HG02943 (cell line): ENCODE measurements around the gene TOMM20.
"Not testable (repeated sequence)": the region's sequence is repeated elsewhere in the genome, so short reads cannot be mapped to it uniquely, and the experiment has no call there.

ENCODE experiments used
- ATAC-seq: cut with Tn5 transposase; IDR thresholded peaks from one replicate; pipeline ENCODE4 v1.9.1; 2021; ENCODE audit warnings: mild to moderate bottlenecking, low read depth, moderate library complexity; ENCODE audit not compliant: unreplicated experiment

The TOMM20 gene

DNA sequence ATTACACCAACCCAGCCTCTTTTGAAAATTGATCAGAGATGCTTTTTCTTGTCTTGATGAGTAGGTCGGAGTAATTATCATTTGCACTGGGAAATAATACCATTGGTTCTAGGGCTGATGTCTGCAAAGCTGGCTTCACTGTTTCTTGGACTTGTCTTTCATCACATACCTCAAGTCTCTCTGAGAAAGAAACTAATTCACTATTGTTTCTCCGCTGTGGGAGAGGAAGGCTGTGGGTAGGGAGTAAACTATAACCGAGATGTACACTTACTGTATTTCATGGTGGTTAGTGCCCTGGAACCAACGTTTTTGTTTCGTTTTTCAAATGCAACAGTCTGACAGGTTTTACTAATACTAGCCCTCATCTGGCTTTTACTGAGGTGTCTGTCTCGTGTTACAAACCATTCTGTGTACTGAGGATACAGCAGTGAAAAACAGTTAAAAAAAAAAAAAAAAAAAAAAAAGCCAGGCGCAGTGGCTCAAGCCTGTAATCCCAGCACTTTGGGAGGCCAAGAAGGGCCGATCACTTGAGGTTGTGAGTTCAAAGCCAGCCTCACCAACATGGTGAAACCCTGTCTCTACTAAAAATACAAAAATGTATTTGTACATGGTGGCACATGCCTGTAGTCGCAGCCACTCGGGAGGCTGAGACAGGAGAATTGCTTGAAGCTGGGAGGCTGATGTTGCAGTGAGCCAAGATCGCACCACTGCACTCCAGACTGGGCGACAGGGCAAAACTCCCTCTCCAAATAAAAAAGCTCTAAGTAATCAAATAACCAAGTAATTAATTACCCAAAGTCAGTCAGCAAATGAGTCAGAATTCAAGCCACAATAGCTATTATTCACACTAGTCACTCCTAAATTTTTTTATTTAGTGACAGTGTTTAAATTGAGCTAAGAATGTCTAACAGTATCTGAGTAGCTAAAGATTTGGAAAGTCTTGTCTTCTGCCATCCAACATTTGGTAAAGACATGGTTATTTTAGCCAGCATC, 23.3 kb downstream of the TOMM20 start:
- peak; percentile 65 for ATAC-seq

DNA sequence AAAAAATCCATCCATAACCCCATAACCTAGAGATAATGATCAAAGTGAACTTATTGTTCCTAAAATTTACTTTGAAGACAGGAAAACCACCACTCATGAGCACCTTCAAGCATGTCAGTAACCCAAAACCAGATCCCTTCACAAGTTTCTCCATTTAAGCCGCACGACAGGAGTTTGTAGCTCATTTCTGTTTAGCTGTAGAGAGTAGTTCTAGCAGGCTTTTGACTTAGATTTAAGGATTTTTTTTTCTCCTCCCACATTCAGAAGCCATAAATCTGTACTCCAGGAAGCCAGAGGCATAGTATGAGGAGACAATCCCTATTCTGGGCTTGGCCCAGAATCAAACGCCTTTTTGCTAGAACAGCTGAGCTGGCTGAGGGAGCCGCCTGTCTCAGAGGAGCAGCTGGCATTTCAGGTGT, 25.6 kb downstream of the TOMM20 start:
- no peak for ATAC-seq

DNA sequence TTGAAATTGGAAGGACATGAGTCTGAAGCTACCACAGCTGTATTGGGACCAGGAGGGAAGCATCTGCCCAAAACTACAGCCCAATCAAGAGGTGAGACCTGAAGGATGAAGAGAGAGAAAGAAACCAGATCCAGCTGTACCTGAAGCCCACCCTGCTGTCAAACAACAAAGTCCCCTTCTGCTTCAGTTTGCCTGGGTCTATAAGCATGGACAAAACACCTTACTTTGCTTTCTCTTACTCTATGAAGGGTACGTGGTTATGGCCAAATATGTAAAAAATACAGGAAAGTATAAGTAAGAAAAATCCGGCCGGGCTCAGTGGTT, 26.4 kb downstream of the TOMM20 start:
- ATAC-seq, result no peak

DNA sequence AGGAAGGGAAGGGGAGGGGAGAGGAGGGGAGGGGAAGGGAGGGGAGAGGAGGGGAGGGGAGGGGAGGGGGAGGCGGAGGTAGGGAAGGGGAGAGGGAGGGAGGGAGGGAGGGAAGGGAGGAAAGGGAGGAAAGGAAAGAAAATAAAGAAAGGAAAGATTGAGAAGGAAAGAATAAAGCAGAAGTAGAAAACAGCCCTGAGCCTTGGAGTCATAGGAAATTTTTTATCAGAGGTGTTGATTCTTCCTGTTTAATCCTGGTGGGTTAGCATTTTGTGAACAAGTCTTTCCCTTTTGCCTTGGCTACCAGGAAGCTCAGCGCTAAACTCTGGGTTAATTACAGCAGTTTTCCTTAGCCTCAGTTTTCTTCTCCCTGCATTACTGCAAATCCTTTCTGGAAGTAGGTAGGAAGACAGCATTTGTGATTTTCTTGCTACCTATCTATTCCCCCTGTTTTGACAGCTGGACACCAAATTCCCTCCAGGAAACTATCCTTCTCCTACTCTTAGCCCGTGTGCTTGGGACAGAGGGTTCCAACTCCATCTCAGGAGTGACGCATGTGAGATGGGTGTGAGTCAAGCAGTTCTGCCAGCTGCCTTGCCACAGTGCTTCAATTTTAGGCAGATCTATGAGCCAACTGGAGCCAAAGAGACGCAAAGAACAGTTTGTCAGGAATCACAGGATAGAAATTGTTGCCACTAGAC, 26.9 kb downstream of the TOMM20 start:
- no peak for ATAC-seq

DNA sequence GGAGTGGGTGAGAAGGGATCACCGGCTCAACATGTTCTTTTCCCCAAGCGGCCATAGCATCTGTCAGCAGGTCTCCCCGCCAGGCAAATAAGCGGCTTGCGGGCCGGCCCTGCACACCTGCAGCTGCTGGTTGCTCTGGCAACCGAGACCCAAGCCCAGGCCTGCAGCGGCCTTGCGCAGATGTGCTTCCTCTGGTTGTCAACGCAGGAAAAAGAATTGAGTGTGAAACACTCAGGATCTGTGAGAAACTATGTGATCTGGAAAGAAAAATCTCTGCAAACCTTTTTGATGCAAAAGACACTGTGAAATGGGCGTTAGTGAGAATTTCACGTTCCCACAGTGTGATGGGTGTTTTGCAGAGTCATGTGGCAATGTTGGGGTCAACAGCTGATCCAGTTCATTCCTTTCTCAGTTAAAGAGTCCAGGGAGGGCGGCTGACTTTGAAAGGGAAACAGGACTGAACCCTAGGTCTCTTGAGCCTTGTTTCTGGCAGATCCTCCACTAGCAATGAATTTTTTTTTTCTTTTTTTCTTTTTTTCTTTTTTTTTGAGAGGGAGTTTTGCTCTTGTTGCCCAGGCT, 28.4 kb downstream of the TOMM20 start:
- no peak for ATAC-seq

DNA sequence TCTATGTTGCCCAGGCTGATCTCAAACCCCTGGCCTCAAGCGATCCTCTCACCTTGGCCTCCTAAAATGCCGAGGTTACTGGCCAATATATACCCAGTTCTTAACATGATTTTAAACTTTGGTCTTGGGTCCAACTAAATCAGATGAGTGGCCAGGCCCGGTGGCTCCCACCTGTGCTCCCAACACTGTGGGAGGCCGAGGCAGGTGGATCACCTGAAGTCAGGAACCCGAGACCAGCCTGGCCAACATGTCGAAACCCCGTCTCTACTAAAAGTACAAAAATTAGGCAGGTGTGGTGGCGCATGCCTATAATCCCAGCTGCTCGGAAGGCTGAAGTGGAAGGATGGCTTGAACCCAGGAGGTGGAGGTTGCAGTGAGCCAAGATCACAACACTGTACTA, 29.6 kb downstream of the TOMM20 start:
- no peak for ATAC-seq

DNA sequence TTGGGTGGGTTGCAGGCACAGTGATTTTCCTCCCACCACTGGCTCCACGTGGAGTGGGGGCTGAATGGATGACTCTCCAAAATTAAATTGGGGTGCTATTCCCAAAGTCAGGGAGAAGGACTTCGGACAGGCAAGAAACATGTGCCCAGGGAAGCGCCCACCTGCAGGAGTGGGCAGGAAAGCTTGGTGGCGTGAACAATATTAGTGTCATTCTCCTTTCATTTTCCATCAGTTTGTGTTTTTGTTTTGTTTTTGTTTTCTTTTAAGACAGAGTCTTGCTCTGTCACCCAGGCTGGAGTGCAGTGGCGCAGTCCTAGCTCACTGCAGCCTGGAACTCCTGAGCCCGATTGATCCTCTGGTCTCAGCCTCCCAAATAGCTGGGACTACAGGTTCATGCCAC, 30.1 kb downstream of the TOMM20 start:
- ATAC-seq, result no peak

DNA sequence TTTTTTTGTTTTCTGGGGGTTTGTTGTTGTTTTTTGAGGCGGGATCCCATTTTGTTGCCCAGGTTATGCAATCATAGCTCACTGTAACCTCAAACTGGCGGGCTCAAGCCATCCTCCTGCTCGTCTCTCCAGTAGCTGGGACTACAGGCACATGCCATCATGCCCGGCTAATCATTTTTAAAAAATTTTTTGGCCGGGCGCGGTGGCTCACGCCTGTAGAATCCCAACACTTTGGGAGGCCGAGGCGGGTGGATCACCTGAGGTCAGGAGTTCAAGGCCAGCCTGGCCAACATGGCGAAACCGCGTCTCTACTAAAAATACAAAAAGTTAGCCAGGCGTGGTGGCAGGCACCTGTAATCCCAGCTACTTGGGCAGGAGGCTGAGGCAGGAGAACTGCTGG, 31.1 kb downstream of the TOMM20 start:
- not testable (repeated sequence) for ATAC-seq

DNA sequence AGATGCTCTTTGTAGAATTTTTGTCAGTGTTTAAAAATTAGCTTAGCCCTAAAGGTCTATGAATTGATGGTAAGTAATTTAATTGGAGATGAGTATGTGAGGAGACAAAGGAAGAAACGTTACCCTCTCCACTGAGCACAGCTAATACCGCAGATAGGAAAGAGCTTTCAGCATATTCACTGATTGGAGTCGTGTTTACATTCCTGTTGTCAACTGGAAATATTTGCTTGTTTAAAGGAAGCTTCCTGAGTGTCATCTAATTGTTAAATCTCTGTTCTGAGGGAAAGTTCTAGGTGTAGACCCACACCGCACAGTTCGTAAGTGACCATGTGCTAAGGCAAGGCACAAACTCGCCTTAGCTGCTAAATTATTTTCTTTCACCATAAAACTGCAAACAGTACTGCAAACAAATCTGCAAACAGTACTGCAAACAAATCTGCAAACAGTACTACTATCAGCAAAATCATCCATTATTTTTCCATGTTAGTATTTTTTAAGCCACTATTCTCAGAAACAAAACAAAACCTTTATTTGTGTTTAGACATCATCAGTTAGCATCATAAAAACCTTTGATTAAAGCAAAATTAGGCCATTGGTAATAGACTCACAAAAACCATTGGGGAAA, 32.6 kb downstream of the TOMM20 start:
- ATAC-seq, result no peak

DNA sequence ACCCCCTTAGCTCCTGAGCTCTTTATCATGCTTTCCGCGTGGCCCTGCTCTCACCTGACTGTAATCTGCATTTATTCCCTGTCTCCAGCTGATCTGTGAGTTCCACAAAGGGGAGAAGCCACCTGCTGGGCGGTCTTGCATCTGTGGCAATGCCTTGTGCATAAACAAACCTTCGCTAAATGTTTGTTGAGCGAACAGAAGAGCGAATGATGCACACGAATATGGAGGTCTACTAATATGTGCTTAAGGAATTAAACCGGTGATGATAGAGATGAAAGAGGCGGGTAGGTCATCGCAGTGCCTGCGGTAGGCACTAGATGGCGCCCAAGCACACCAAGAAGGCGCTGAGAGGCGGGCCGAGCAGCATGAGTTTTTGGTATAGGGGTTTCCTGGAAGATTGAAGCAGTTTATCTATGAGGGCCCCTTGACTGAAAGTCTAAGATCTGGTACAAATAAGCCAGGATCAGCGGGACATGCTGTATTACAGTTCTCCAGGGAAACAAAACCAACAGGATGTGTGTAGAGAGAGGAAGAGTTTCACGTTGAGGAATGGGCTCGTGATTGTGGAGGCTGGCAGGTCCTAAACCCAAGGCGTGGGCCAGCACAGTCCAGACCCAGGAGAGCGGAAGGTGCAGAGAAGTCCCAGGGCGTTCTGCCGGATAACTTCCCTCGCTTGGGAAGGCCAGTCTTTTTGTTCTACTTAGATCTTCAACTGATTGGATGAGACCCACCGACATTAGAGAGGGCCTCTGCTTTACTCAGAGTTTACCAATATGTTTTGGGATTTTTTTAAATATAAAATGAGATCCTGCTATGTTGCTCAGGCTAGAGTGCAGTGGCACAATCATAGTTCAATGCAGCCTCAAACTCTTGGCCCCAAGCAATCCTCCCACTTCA, 34.7 kb downstream of the TOMM20 start:
- ATAC-seq, result no peak

DNA sequence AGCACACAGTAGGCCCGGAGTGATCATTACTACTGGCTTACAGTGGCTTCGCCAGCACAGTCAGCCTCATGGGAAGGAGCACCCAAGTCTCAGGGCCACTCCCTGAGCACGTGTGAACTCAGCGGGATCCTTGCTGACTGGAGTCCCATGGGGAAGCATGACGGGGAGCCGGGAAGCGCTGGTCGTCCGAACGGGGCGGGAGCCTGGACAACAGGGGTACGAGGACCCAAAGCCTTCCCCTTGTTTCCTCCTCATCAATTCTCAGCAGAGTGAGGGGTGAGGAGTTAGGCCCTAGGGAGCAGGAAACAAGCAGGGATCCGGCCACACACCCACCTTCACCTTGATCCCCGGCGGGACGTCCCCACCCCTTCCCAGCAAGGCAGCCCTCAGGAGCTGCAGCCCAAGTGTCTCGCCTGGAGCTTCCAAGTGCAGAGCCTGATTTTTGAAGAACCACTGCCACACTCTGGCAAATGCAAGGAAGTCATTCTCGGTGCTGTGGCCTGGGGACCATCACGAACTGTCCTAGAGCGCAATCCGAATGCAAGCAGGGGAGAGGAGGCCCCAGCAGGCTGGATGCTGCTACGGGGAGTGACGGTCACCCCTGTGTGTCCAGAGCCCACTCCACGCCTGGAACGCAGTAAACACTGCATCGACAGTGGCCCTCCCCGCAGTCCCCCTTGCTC, 35.5 kb downstream of the TOMM20 start:
- no peak for ATAC-seq

DNA sequence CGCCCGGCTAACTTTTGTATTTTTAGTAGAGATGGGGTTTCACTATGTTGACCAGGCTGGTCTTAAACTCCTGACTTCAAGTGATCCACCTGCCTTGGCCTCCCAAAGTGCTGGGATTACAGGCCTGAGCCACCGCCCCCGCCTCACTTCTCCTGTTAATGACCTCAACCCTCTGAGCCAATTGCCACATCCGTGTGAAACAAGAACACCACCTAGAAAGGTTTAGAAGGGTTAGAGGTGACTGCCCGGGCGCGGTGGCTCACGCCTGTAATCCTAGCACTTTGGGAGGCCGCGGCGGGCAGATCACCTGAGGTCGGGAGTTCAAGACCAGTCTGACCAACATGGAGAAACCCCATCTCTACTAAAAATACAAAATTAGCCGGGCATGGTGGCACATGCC, 36.2 kb downstream of the TOMM20 start:
- not testable (repeated sequence) for ATAC-seq

DNA sequence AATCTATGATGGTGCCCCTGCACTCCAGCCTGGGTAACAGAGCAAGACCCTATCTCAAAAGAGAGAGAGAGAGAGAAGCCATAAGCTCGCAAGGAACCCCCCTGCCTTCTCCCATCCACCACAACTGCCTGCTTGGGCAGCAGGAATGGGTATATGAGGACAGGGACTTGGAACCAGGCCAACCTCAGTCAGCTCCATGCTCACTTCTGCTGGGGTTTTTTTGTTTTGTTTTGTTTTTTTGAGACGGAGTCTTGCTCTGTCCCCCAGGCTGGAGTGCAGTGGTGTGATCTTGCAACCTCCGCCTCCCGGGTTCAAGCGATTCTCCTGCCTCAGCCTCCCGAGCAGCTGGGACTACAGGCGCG, 36.6 kb downstream of the TOMM20 start:
- not testable (repeated sequence) for ATAC-seq

DNA sequence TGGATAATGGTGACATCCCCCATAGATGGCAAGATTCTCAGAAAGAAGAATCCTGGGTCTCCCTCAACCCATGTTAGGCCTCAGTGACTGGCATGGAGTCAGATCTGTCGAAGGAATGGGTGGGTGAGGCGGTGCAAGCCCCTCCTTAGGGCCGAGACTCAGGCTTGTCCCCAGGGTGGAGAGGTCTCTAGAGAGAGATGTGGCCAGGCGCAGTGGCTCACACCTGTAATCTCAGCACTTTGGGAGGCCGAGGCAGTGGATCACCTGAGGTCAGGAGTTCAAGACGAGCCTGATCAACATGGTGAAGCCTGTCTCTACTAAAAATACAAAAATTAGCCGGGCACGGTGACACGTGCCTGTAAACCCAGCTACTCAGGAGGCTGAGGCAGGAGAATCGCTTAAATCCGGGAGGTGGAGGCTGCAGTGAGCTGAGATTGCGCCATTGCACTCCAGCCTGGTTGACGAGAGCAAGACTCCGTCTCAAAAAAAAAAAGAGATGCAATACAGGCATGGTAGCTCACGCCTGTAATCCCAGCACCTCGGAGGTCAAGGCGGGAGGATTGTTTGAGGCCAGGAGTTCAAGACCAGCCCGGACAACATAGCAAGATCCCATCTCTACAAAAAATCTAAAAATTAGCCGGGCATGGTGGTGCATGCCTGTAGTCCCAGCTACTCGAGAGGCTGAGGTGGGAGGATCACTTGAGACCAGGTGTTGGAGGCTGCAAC, 37.2 kb downstream of the TOMM20 start:
- ATAC-seq, result not testable (repeated sequence)

DNA sequence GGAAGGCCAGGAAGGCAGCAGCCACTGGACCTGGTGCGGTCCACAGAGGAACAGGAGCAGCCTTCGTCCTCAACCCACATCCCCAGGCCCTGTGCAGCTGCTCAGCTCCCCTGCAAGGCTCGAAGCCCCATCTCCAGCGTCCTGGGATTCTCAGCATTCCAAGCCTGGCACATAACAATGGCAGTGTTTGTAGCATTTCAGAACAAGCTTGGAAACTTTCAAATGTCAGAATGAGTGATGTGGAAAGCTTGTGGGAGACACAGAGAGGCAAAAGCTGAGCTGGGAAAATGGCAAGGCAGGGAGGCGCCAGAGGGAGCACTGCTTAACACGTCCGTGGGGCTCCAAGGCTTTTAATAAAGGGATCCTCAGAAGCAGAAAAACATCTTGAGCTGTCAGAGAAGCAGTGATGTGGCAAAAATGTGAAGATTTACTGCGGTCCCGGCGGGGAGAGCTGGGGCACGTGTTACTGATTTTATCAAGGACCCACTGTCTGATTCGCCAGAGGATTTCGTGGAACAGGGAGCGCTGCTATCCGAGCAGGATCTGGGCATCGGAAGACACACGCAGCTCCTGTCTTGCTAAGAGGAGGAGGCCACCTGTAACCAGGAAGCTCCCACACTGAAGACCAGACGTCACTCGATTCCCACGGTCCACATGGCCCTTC, 38.1 kb downstream of the TOMM20 start:
- no peak for ATAC-seq

DNA sequence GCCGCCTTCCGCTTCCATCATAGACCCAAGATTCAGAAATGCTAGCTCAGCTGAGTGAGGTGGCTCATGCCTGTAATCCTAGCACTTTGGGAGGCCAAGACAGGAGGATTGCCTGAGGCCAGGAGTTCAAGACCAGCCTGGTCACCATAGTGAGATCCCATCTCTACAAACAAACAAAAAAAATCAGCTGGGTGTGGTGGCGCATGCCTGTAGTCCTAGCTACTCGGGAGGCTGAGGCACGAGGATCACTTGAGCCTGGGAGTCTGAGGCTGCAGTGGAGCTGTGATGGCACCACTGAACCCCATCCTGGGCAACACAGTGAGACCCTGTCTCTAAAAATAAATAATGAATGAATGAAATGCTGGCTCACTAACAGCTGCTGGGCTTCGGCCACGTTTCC, 39.7 kb downstream of the TOMM20 start:
- no peak for ATAC-seq

DNA sequence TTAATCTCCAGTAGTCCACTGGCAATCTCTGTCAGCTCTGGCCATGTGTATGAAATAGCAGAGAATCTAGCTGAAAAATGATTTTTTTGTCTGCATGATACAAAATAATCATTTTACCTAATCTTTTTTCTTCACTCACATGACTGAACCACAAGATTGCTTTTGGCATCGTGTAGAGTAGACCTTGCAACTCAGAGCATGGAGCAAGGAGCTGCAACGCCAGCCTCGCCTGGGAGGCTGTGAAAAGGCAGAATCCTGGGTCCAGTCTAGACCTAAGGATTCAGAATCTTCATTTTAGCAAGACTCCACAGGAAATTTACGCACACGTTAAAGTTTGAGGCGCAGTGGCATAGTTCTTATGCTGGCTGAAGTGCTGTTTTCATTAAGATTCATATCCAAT, 40.2 kb downstream of the TOMM20 start:
- ATAC-seq, result no peak

DNA sequence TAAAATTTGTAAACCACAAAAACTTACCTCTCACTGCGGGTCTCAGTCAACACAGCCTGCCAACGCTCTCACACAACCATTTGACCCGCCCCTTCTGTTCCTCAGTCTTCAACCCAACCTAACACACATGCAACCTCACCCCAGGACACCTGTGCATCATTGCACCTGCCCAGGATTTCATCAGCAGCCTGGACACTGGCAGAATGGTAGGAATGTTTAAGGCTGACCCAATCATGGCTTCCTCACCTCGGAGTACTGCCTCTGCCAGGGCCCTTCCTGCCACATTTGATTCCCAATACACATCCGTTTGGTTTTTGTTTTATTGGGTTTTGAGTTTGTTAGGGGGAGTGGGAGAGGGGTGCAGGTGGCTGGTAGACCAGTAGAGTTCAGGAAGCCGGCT, 40.7 kb downstream of the TOMM20 start:
- no peak for ATAC-seq
